HFFc6 (cell line): Measurements from ENCODE around the gene PALLD. TPM values are rescaled to one million over a fixed set of nuclear protein-coding genes. Genes with fewer than 3 reads are reported as not detected.

Experiments
- DNase-seq: peaks from one replicate; pipeline ENCODE4 v3.0.0-alpha.2; 2018
- H3K27ac Mint-ChIP-seq: 2 replicates; pipeline ENCODE4 v1.8.0; 2020; ENCODE audit warnings: mild to moderate bottlenecking, mixed read lengths
- H3K27me3 Mint-ChIP-seq: 2 replicates; pipeline ENCODE4 v1.8.0; 2021; ENCODE audit warnings: mild to moderate bottlenecking, moderate library complexity, mixed read lengths; ENCODE audit not compliant: insufficient read depth
- H3K36me3 Mint-ChIP-seq: 2 replicates; pipeline ENCODE4 v1.8.0; 2021; ENCODE audit warnings: low read depth, mixed read lengths
- H3K4me1 Mint-ChIP-seq: 2 replicates; pipeline ENCODE4 v1.8.0; 2020; ENCODE audit warnings: low read depth, mixed read lengths
- H3K4me3 Mint-ChIP-seq: 2 replicates; pipeline ENCODE4 v1.8.0; 2020; ENCODE audit warnings: mild to moderate bottlenecking, moderate library complexity, mixed read lengths
- H3K9me3 Mint-ChIP-seq: 2 replicates; pipeline ENCODE4 v1.8.0; 2020; ENCODE audit warnings: mild to moderate bottlenecking, mixed read lengths
- total RNA-seq, 6 experiments: library from RNA; stranded (reverse); fragmentation: NEBNext Ultra II Directional; extraction: Animal tissue kit (Norgen Biotek cat#: 25700); gene quantifications; 2 replicates in 1 of 6; 3 replicates in 5 of 6; pipeline ENCODE4 v1.2.3, GENCODE V29; 2021
- TF ChIP-seq, protein P1 (sequence below): fragments of 200-600 bp; sonication (generic); IDR thresholded peaks from 2 replicates; pipeline ENCODE4 v1.5.0; 2021; ENCODE audit warnings: antibody characterized with exemption, mild to moderate bottlenecking

Gene PALLD
- total RNA-seq, 6 experiments from 2014 or later, result 72.6 to 163 (median 149) TPM

GRCh38 chr4:168776382-168776781 is 279.5 kb downstream of the PALLD start:
- peaks cover 18% of the 10 kb centered on the region for H3K36me3 Mint-ChIP-seq
- no peaks in the 10 kb centered on the region for H3K4me1 Mint-ChIP-seq
- TF ChIP-seq, protein P1, sequence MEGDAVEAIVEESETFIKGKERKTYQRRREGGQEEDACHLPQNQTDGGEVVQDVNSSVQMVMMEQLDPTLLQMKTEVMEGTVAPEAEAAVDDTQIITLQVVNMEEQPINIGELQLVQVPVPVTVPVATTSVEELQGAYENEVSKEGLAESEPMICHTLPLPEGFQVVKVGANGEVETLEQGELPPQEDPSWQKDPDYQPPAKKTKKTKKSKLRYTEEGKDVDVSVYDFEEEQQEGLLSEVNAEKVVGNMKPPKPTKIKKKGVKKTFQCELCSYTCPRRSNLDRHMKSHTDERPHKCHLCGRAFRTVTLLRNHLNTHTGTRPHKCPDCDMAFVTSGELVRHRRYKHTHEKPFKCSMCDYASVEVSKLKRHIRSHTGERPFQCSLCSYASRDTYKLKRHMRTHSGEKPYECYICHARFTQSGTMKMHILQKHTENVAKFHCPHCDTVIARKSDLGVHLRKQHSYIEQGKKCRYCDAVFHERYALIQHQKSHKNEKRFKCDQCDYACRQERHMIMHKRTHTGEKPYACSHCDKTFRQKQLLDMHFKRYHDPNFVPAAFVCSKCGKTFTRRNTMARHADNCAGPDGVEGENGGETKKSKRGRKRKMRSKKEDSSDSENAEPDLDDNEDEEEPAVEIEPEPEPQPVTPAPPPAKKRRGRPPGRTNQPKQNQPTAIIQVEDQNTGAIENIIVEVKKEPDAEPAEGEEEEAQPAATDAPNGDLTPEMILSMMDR, result no peak
- H3K4me3 Mint-ChIP-seq, result no peak overlapping the region
- DNase-seq, result no peak
- peaks cover 21% of the 10 kb centered on the region for H3K9me3 Mint-ChIP-seq
- H3K27me3 Mint-ChIP-seq, result peaks cover 2% of the 10 kb centered on the region
- no peak overlapping the region for H3K27ac Mint-ChIP-seq

DNA sequence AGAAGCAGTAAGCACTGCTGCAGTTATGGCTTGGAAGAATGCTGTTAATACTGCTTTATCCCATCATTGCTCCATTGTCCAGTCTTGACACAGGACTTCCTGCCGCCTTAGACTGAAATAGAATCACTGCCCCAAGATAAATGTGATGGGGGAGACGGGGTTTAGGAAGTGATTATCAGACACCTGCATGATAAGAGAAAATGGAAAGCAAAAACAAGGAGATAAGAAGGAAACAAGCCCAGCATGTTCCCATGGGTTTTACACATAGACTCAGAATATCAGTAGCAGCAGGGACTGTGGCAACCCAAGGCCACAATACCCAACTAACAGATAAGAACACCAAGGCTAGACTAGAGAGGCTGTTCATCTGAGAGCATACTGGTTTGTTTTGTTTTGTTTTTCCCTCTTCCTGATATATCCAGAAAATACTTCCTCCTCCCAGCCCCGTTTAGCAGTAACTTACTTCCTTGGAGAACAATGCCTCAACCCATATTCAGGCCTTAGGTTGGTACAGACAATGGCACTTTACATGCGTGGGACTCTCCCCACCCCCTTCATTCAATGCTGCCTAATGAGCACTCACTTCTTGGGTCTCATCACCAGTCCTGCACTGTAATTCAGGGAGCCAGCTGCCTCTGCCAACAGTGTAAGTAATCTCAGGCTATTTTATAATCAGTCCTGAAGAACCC is 280.6 kb downstream of the PALLD start:
- Mint-ChIP-seq H3K4me1 (no peaks in the 10 kb centered on the region), H3K27ac (no peak overlapping the region), H3K27me3 (peaks cover 2% of the 10 kb centered on the region), H3K36me3 (peaks cover 18% of the 10 kb centered on the region), H3K9me3 (peaks cover 21% of the 10 kb centered on the region), H3K4me3 (no peak overlapping the region)
- TF ChIP-seq, protein P1, result no peak
- no peak for DNase-seq

DNA sequence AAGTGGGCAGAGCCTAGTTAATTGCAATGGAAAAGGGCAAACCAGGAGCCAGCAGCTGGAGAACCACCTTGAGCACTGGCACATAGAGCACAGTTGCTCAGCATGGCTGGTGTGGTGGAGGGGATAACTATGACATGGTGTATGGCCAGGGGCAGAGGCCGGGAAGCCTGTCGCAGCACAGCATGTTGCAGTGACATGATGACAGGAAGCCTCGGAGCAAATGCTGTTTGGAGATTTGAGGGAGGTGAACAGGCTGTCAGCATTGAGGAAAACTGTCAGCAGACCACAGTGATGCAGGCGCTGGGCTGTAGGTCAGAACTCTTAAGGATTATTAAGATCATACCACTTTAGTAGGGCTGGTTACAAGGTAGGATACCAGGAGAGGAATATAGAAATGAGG is 284.5 kb downstream of the PALLD start:
- TF ChIP-seq, protein P1, result no peak
- no peak for DNase-seq
- no peaks in the 10 kb centered on the region for H3K4me1 Mint-ChIP-seq
- H3K4me3 Mint-ChIP-seq, result no peak overlapping the region
- H3K9me3 Mint-ChIP-seq, result peaks cover 11% of the 10 kb centered on the region
- no peak overlapping the region for H3K27ac Mint-ChIP-seq
- H3K27me3 Mint-ChIP-seq, result peaks cover 2% of the 10 kb centered on the region
- H3K36me3 Mint-ChIP-seq, result peaks cover 8% of the 10 kb centered on the region

- Mint-ChIP-seq H3K27ac (no peak overlapping the region), H3K4me3 (no peak overlapping the region), H3K27me3 (peaks cover under 1% of the 10 kb centered on the region), H3K4me1 (no peaks in the 10 kb centered on the region), H3K36me3 (peaks cover 2% of the 10 kb centered on the region; the same call in 1 of the 2 replicates), H3K9me3 (peaks cover 5% of the 10 kb centered on the region)
- TF ChIP-seq, protein P1, result no peak
- DNase-seq, result no peak
These were observed 285.1 kb downstream of the PALLD start for GRCh38 chr4:168781926-168782325.

DNA sequence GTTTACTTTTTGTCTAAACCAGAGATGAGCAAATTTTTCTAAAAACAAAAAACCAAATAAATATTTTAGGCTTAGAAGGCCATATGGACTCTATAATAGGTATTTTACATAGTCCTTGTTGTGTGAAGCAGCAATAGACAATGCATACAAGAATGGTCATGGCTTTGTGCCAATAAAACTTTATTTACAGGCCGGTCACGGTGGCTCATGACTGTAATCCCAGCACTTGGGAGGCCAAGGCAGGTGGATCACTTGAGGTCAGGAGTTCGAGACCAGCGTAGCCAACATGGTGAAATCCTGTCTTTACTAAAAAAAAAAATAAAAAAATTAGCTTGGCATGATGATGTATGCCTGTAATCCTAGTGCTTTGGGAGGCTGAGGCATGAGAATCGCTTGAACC is 285.6 kb downstream of the PALLD start:
- Mint-ChIP-seq H3K36me3 (no peaks in the 10 kb centered on the region), H3K27me3 (no peaks in the 10 kb centered on the region; the same call in none of the 2 replicates), H3K4me1 (no peaks in the 10 kb centered on the region), H3K9me3 (peaks cover 3% of the 10 kb centered on the region; the same call in 1 of the 2 replicates), H3K4me3 (no peak overlapping the region), H3K27ac (no peak overlapping the region)
- no peak for DNase-seq
- TF ChIP-seq, protein P1, result no peak
